Astrocyte (in vitro differentiated cells and primary cell): Measurements from ENCODE around the gene NEK2.

ENCODE experiments used
- CTCF ChIP-seq: IDR thresholded peaks from 2 replicates; pipeline ENCODE4 v1.5.1; 2011; ENCODE audit warnings: low read depth, mild to moderate bottlenecking, inconsistent platforms, low read length, moderate library complexity; ENCODE audit not compliant: insufficient read depth
- EZH2 ChIP-seq: IDR thresholded peaks from 2 replicates; pipeline ENCODE4 v1.6.1; 2012; ENCODE audit warnings: mild to moderate bottlenecking, low read length, inconsistent platforms; ENCODE audit not compliant: insufficient read depth

- TF ChIP-seq CTCF = no peak
- TF ChIP-seq EZH2 = no peak
Observed at GRCh38 chr1:211638246-211638645, 37.2 kb downstream of the NEK2 start.
